Skeletal muscle tissue (tissue), 4 donors: Measurements from ENCODE around the gene FKBP15. TPM values are rescaled to one million over a fixed set of nuclear protein-coding genes. Genes with fewer than 3 reads are reported as not detected.

Experiments
- H3K27ac ChIP-seq: one replicate; pipeline ENCODE4 v1.7.0; 2013; ENCODE audit warnings: mild to moderate bottlenecking, low read depth, low read length, inconsistent platforms
- H3K27me3 ChIP-seq, 3 donors: one replicate each; pipeline ENCODE4 v1.7.0; 2013; ENCODE audit warnings: low read length in 3 of 3; ENCODE audit not compliant: control insufficient read depth in 3 of 3, insufficient read depth in 3 of 3
- H3K36me3 ChIP-seq, 3 donors: one replicate each; pipeline ENCODE4 v1.7.0; 2013; ENCODE audit warnings: low read length in 3 of 3; ENCODE audit not compliant: control insufficient read depth in 3 of 3, insufficient read depth in 3 of 3
- H3K4me1 ChIP-seq, 3 donors: one replicate each; pipeline ENCODE4 v1.7.0; 2013; ENCODE audit warnings: low read length in 3 of 3, mild to moderate bottlenecking in 3 of 3; ENCODE audit not compliant: control insufficient read depth in 3 of 3, insufficient read depth in 3 of 3
- H3K4me3 ChIP-seq, 3 donors: one replicate each; pipeline ENCODE4 v1.7.0; 2013; ENCODE audit warnings: low read length in 3 of 3
- H3K9ac ChIP-seq, 3 donors: one replicate each; pipeline ENCODE4 v1.7.0; 2013; ENCODE audit warnings: low read length in 3 of 3, mild to moderate bottlenecking in 3 of 3, moderate library complexity in 2 of 3, low read depth in 1 of 3
- H3K9me3 ChIP-seq, 3 donors: one replicate each; pipeline ENCODE4 v1.7.0; 2013; ENCODE audit warnings: low read length in 3 of 3; ENCODE audit not compliant: control insufficient read depth in 3 of 3
- total RNA-seq: library from RNA; depleted of rRNA; stranded (reverse); fragments of >200 nt; gene quantifications from one replicate; pipeline ENCODE4 v1.2.3, GENCODE V29; 2014
- donor health status: Osteomylitis.

Gene FKBP15
- total RNA-seq, 1 donor from 2014 or later, result 11.5 TPM

DNA sequence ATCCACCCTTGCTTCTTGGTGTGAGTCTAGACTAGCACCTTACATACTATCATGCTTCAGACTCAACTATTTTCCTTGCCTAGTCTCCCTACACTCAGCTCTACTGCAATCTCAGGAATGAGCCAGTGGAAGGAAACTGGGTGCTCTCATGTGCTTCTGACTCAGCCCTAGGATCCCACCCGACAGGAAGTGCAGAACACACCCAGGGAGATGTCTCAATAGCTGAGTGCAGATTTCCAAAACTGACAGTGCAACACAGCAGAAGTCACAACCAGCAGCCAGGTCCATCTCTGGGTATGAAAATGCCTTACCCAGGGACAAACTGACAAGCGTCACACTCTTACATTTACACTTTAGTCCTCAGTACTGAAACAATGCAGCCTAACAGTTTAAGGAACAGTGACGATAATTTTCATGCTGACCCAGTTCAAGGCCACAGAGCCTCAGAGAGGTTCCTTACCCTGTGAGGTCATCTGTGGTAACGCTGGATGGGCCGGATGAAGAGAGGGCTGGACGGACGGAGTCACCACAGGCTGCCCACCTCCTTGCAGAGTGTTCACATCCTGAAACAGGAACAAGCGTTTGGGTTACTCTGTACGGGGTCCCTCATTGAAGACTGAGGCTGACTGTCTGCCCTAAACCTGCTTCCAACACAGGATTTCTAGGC, 33.0 kb downstream of the FKBP15 start:
- H3K4me1 ChIP-seq, result no peaks in the 10 kb centered on the region
- peaks cover 42 to 72% (median 67%) of the 10 kb centered on the region in 3 donors for H3K36me3 ChIP-seq
- no peaks in the 10 kb centered on the region for H3K9me3 ChIP-seq
- H3K27me3 ChIP-seq, result no peaks in the 10 kb centered on the region
- H3K27ac ChIP-seq, result peak overlapping the region; percentile 33
- H3K4me3 ChIP-seq, result peak overlapping the region in 1 of 3 donors; percentile 34
- H3K9ac ChIP-seq, result no peak overlapping the region

DNA sequence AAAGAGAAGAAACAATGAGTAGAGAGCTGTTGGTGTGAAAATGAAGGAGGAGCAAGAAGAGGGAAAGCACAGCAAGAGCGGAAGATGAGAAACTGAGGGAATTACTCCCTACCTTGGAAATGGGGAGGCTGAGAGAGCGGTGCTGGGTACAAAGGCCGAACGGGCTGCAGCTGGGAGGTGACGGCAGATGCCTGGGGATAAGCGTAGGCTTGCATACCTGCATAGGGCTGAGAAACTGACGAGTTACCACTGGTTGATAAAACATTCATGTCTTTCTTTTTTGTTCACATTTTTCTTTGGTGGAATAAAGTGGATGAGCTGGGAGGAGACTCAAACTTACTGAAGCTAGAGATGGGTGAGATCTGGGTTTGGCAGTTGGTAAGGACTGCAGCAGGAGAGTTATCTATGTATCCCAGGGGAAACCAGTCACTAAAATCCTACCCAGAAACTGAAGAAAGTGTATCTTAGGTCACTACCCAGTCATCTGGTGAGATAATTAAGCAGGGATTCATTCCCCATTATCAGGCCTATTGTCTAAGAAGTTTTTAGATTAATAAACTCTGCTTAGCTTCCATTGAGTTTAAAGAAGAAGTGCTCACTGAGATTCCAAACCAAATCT, 34.8 kb downstream of the FKBP15 start:
- H3K27me3 ChIP-seq, result no peaks in the 10 kb centered on the region
- no peak overlapping the region for H3K27ac ChIP-seq
- no peak overlapping the region for H3K9ac ChIP-seq
- H3K36me3 ChIP-seq, result peaks cover 57 to 79% (median 79%) of the 10 kb centered on the region in 3 donors
- H3K4me1 ChIP-seq, result no peaks in the 10 kb centered on the region
- H3K4me3 ChIP-seq, result no peak overlapping the region
- no peaks in the 10 kb centered on the region for H3K9me3 ChIP-seq

DNA sequence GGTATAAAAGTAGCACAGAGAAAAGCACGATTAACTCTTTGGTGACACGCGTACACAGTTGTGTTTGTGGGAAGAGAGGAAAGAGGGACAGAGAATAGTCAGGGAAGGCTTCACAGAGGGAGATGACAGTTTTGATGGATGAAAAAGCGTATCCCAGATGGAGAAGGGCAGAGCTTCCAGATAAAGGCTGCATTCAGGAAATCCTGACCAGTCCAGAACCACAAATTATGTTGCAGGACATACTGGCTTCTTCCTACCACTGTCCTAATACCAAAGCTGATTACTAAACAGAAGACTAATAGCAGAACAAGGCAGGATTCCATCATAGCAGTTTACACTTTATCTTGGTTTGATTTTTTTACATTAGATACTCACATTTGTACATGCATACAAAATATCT, 35.8 kb downstream of the FKBP15 start:
- H3K9me3 ChIP-seq, result no peaks in the 10 kb centered on the region
- no peak overlapping the region for H3K27ac ChIP-seq
- no peaks in the 10 kb centered on the region for H3K4me1 ChIP-seq
- H3K9ac ChIP-seq, result no peak overlapping the region
- H3K27me3 ChIP-seq, result no peaks in the 10 kb centered on the region
- peaks cover 56 to 87% (median 85%) of the 10 kb centered on the region in 3 donors for H3K36me3 ChIP-seq
- no peak overlapping the region for H3K4me3 ChIP-seq

DNA sequence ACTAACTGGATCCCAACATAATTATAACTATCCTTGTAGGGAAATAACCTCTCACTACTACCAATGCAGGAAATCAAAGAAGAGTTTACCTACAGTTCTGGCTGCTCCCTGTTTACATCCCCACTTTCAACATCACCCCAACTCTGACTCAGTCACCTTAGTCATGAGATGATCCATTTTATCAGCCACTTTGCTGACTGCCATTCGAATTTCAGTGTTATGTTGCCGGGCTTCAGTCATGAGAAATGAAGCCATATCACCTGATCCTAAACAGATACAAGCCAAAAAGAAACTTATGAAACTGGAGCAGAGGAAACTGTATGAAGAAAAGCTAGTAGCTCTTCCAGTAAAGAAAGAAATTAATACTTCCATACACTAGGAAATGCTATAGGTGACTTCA, 36.5 kb downstream of the FKBP15 start:
- peaks cover 52 to 86% (median 80%) of the 10 kb centered on the region in 3 donors for H3K36me3 ChIP-seq
- H3K4me1 ChIP-seq, result no peaks in the 10 kb centered on the region
- H3K27ac ChIP-seq, result no peak overlapping the region
- H3K9ac ChIP-seq, result no peak overlapping the region
- H3K27me3 ChIP-seq, result no peaks in the 10 kb centered on the region
- no peak overlapping the region for H3K4me3 ChIP-seq
- no peaks in the 10 kb centered on the region for H3K9me3 ChIP-seq

DNA sequence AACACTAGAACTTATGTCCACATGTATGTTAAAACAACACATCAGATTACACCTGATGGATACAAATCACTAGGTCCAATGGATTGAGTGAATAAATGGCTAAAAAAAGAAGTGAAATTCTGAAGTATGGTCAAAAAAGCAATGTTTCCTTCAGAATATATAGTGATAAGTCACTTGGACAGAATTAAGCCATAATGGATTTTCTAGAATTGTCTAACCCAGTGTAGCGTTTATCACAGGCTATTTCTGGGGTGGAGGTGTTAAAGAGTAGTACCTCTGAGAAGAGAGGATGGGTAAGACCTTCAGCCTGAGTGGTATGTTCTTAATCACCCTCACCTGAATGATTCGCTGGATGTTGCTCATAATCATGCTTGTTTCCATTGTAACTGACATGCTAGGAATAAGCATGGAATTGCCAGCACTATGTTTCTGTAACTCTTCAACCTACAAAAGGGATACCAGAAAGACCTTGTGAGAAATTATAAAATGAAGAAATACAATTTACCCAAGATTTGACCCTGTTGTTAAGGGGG, 37.1 kb downstream of the FKBP15 start:
- H3K9ac ChIP-seq, result no peak overlapping the region
- H3K36me3 ChIP-seq, result peaks cover 53 to 87% (median 80%) of the 10 kb centered on the region in 3 donors
- no peaks in the 10 kb centered on the region for H3K4me1 ChIP-seq
- H3K4me3 ChIP-seq, result no peak overlapping the region
- no peak overlapping the region for H3K27ac ChIP-seq
- H3K9me3 ChIP-seq, result no peaks in the 10 kb centered on the region
- H3K27me3 ChIP-seq, result no peaks in the 10 kb centered on the region

DNA sequence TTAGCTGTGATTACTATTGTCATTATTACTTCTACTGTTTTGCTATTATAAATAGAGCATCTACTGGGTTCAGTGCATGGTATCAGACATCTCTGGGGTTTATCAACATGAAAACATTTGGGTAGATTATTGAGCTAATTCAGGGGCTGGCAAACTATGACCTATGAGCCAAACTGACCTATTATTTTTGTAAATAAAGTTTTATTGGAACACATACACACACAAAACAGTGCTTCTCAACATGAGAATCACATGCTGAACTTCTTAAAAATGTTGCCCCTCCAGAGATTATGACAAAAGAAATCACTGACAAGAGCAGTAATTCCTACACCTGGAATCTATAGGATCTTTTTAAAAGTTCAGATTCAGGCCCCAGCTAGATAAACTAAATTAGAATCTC, 39.9 kb downstream of the FKBP15 start:
- Histone ChIP-seq H3K9me3 (no peaks in the 10 kb centered on the region), H3K9ac (no peak overlapping the region), H3K27ac (no peak overlapping the region), H3K36me3 (peaks cover 61 to 89% (median 85%) of the 10 kb centered on the region in 3 donors), H3K4me3 (no peak overlapping the region), H3K27me3 (no peaks in the 10 kb centered on the region), H3K4me1 (no peaks in the 10 kb centered on the region)

DNA sequence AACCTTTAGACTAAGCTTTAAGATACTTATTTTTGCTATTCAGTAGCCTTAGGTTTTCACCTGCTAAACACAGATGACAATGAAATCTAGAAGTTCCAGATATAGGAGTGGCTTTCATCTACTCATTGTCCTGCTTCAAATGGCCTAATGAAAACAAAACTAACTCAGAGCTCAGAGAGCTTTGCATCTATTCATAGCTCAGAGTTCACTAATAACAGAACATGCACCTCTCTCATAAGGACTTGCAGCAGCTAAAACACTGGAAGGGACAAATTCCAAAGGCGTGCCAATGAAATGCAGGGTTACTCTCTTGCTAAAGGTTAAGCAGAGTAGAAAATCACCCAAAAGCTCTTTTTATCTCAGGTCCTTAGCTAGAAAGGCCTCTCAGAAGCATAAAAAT, 41.2 kb downstream of the FKBP15 start:
- Histone ChIP-seq H3K36me3 (peaks cover 56 to 85% (median 80%) of the 10 kb centered on the region in 3 donors), H3K9ac (no peak overlapping the region), H3K27me3 (no peaks in the 10 kb centered on the region), H3K4me3 (no peak overlapping the region), H3K4me1 (no peaks in the 10 kb centered on the region), H3K9me3 (no peaks in the 10 kb centered on the region), H3K27ac (no peak overlapping the region)

- Histone ChIP-seq H3K9ac (no peak overlapping the region), H3K4me1 (no peaks in the 10 kb centered on the region), H3K27me3 (no peaks in the 10 kb centered on the region), H3K27ac (no peak overlapping the region), H3K4me3 (no peak overlapping the region), H3K9me3 (no peaks in the 10 kb centered on the region), H3K36me3 (peaks cover 50 to 80% (median 78%) of the 10 kb centered on the region in 3 donors)
Observed at GRCh38 chr9:113178087-113178486, 43.0 kb downstream of the FKBP15 start.

DNA sequence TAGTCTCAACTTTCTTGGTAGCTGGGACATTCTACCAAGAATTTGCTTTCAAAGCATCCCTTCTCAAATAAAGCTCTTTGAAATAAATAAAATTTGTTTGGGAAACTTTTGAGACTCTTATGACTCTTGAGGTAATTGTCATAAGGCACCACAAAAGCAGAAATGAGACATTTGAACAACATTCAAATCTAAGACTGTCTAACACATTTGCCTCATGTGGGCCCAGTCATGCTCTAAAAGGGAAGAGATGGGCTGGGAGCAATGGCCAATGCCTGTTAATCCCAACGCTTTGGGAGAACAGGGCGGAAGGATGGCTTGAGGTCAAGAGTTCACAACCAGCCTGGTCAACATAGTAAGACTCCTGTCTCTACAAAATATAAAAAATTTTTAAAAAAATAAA, 43.8 kb downstream of the FKBP15 start:
- Histone ChIP-seq H3K27me3 (no peaks in the 10 kb centered on the region), H3K9ac (no peak overlapping the region), H3K36me3 (peaks cover 45 to 80% (median 78%) of the 10 kb centered on the region in 3 donors), H3K27ac (no peak overlapping the region), H3K4me1 (no peaks in the 10 kb centered on the region), H3K9me3 (no peaks in the 10 kb centered on the region), H3K4me3 (no peak overlapping the region)

- H3K27ac ChIP-seq, result no peak overlapping the region
- H3K4me1 ChIP-seq, result no peaks in the 10 kb centered on the region
- H3K36me3 ChIP-seq, result peaks cover 41 to 75% (median 73%) of the 10 kb centered on the region in 3 donors
- no peaks in the 10 kb centered on the region for H3K9me3 ChIP-seq
- H3K9ac ChIP-seq, result no peak overlapping the region
- H3K4me3 ChIP-seq, result no peak overlapping the region
- H3K27me3 ChIP-seq, result no peaks in the 10 kb centered on the region
Observed at GRCh38 chr9:113176803-113177202, 44.3 kb downstream of the FKBP15 start.
